ENCODE results near the gene SNTB2.
A peak's percentile ranks its signal among the peaks of the same experiment; 100 is the strongest.

The SNTB2 gene

DNA sequence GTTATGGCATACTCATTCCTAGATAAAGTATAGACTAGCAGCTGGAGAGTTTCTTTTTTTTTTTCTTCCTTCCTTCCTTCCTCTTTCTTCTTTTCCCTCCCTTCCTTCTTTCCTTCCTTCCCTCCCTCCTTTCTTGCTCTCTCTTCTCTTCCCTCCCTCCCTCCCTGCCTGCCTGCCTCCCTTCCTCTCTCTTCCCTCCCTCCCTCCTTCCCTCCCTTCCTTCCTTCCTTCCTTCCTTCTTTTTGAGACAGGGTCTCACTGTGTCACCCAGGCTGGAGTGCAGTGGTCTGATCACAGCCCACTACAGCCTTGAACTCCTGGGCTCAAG lies 7.0 kb upstream of the SNTB2 start:
- no peak for DNase-seq (ENCODE audit: low read depth)

DNA sequence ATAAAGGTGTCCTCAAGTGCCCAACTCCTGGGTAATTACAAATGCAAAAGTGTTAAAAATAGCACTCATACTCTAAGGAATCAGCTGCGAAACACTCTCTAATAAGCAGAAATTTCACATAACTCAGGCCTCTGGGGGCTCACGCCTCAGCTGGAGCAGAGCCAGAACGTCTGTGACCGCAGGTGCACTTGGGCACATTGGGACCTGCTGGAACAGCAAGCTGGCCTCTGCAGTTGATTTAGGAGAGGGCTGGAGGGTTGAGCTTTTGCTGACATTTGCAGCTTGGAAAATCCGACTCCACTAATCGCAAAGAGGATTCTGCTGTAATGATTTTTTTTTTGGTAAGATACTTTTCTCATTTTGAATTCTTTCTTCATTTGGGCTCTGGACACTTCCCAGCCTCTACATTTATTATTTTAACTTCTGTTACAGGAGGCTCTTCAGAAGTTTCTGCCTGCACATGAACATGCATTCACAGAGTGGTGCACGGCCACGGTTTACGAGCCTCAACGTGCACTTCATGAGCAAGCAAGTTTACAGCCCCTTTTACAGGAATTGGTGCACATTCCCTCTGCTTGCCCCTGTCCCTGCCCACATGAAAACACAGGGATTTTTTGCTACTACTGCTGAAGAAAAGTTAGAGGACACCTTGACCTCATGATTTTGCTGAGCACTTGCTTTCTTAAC lies 4.1 kb upstream of the SNTB2 start:
- peak; percentile 16 for DNase-seq (ENCODE audit: low read depth)

DNA sequence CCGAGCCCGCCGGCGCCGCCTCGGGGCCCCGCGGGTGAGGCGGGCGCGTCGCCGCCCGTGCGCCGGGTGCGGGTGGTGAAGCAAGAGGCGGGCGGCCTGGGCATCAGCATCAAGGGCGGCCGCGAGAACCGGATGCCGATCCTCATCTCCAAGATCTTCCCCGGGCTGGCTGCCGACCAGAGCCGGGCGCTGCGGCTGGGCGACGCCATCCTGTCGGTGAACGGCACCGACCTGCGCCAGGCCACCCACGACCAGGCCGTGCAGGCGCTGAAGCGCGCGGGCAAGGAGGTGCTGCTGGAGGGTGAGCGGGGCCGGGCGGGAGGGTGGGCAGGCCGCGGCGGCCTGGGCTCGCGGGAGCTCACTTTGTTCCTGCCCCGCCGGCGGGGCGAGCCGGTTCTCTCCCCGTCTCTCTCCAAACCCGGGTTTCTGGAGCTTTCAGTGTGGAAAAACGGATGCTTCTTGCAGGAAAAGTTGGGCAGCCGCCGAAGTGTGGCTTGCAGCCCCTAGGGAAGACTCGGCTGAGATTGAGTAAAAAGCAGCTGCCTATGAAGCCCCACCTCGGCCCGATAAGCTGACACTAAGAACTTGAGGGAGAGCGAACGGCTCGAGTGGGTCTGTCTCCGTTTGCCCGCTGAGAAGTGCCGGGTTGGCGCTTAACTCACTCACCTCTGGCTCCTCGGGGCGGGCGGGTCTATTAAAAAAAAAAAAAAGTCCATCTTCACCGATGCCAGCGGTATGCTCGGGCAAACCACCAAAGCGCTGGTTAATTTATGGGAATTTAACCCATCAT lies 677 bp downstream of the SNTB2 start:
- DNase-seq (ENCODE audit: low read depth): peak; percentile 56

DNA sequence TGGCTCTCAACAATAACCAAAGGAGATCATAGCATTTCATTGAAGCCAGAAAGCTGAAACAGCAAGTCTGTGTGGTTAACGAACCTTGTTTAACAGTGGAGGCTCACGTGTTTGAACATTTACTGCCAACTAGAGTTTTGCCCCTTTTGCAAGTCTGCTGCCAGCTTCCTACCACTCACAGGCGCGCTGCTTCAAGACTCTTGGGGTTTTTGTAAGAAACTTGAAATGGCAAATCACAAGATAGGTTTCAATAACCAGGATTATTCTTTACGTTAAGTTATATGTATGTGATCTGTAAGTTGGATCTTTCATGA lies 1.2 kb downstream of the SNTB2 start:
- peak; percentile 53 for DNase-seq (ENCODE audit: low read depth)

DNA sequence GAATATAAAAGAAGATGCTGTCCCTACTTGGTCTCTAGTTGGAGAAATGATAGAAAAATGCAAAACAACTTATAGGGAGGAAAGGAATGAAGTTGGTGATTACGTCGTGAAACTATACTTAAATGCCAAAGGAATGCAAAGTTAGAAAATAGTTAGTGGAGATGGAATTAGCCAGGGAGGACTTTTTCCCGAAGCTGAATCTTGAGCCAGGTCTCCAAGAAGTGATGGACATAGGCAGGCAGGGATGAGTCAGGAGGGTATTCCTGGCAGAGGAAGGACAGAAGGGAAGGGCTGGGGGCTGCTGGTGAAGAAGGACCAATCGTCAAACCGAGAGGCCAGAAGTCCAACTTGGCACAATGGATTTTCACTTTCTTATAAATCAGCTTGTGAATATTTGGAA lies 1.8 kb downstream of the SNTB2 start:
- DNase-seq (ENCODE audit: low read depth): peak; percentile 77

DNA sequence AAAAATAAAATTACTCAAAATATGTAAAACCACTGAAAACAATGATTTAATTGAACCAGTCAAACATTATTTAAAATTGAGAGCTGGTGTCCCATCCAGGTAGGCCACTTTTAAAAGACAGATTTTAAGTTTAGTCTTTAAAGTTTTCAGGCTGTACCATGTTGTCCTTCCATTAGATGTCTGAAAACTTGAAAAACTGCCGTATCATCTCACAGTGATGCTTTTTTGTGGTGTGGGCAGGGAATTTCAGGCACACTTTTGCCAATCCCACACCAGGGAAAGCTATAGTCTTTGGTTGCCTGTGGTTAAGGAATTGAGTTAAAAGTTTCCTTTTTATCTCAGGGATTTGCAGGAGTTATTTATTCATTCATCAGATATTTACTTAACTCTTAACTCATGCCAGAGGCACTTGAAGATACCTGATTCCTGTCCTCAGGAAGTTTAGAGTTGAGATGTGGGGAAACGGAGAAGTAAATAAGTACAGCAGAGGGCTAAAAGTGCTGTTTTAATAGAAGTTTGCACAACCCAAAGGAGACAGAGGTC lies 3.2 kb downstream of the SNTB2 start:
- DNase-seq (ENCODE audit: low read depth): peak; percentile 13

DNA sequence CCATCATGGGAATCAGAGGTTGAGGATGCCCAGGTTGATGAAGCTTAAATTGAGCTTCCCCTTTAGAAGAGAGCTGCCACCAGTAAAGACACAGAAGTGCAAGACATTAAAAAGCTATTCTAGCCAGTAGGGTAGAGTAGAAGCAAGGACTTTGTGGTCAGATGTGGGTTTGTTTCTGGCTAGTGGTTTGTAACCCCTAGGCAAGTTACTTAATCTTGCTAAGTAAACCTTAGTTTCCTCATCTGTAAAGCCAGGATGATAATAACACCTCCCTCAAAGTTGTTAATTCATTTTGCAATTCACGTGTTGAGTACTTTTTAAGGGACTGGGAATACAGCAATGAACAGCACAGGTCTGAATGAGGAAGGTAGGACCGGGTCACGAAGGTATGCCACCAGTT lies 3.6 kb downstream of the SNTB2 start:
- DNase-seq (ENCODE audit: low read depth): peak; percentile 30

DNA sequence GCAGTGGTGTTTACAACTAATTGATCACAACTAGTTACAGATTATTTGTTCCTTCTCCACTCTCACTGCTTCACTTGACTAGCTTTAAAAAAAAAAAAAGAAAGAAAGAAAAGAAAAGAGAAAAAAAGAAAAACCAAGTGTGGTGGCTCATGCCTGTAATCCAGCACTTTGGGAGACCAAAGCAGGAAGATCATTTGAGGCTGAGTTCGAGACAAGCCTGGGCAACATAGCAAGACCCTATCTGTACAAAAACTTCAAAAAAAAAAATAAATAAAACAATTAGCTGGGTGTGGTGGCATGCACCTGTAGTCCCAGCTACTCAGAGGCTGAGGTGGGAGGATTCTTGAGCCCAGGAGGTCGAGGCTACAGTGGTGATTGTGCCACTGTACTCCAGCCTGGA lies 4.2 kb downstream of the SNTB2 start:
- no peak for DNase-seq (ENCODE audit: low read depth)

DNA sequence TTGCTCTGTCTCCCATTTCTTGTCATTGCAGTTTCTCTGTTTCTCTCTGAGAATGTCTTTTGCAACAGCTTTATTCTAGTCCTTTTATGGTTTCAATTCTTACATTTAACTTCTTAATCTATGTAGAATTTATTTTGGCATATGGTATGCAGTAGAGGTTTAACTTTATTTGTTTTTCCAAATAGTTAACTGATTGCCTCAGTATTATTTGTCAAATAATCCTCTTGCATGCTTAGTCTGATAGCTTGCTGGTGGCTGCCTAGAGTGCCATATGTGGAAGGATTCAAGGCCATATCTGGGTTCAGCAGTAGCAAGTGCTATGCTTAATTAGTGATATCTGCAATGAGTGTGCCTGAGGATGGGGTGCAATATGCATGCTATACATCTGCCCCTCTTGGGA lies 6.9 kb downstream of the SNTB2 start:
- peak; percentile 76 for DNase-seq (ENCODE audit: low read depth)

DNA sequence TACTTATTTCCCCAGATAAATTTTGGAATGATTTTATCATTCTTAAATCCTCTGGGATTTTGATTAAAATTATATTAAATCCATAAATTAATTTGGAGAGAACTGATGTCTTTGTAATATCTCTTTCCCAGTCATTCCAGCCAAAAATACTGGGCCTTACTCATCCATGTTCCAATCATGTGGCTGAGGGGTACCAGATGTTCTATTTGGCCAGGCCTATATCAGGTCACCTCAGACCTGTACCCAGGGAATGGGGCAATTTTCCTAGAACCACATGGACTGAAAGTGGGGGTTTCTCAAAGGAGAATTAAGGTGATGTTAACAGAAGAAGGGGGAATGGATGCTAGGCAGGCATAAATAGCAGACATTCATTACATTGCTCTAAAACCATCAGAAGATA lies 7.5 kb downstream of the SNTB2 start:
- no peak for DNase-seq (ENCODE audit: low read depth)

DNA sequence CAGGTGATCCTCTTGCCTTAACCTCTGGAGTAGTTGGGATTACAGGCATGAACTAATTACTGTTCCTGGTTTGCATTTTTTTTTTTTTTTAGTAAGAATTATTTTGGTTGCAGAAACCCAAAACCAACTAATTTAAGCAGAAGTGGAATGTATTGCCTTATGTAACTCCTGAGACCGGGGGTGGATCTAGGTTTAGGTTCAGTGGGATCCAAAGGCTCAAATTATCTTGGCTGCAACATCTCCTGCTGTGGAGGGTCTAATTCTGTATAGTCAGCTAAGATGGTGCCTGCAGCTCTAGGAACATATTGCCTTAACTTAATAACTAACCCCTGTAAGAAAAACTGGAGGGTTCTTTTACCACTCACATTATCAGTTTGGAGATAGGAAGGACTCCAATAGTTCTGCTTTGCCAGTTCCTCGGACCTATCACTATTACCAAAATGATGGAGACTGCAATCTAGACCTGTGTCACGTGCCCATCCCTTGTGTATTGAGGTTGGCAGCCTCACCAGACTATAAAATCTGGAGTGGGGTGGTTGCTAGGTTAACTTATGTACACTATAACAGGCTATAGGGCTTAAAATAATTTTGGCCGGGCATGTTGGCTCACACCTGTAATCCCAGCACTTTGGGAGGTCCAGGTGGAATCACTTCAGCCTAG lies 8.5 kb downstream of the SNTB2 start:
- DNase-seq (ENCODE audit: low read depth): peak; percentile 12

DNA sequence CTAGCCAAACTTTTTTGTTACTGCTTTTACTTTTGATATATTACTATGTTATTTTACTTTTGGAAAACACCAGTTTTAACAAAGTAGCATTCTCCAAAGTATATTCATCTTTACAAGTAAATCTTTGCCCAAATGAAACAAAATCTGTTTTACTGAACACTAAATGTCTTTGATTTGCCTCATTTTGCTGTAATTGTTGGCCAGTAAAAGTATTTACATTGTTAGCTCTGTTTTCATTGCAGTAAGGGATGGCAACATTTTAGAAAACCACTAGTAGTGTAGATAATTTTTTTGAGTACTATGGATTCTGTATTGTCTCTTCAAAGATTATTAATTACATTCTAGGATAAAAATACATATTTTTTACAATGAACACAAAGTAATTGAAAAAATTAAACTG lies 10.6 kb downstream of the SNTB2 start:
- DNase-seq (ENCODE audit: low read depth): no peak

DNA sequence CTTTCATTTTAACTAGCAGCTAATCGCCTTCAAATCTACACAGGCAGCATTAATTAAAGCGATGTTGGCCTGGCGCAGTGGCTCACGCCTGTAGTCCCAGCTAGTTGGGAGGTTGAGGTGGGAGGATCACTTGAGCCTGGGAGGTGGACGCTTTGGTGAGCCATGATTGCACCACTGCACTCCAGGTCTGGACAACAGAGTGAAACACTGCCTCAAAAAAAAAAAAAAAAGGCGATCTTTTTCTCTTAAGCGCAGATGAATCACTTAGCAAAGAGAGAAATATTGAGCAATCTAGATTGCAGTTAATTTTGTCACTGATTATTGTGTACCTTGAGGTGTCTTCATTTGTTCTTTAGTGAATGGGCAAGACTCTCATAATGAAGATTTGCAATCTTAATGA lies 12.4 kb downstream of the SNTB2 start:
- peak; percentile 54 for DNase-seq (ENCODE audit: low read depth)

DNA sequence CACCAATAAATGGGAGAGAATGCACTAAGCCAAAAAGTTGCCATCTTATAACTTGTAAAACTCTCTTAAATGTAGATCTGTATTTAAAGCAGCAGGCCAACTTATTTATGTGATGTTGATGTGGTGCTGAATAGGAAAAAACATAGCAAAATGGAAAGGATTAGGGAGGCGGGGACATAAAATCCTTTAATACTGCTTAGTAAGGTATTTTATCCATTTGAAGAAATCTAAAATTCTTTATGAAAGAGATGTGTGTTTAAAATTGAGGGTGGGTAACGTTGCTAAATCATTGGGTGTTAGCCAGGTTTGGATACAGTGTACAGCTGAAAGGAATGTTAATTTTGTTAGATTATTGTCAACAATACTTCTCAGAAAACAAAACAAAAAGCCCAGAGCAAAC lies 14.3 kb downstream of the SNTB2 start:
- DNase-seq (ENCODE audit: low read depth): no peak

DNA sequence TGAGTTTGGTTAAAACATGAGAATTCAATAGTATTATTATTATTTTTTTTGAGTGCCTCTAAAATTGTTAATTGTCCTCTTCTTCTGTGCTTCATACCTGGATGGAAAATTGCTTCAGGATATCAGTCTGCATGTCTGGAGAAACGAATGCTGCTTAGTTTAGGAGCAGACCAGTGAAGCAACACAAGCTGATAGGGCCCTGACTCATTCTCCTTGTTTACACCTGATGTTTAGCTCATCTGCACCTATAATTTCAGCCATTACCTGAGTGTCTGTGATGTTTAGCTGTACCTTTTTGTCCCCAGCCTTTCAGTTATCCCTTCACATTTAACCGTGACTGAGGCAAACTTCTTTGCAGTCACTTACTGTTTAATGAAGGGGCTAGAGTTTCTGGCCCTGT lies 14.8 kb downstream of the SNTB2 start:
- no peak for DNase-seq (ENCODE audit: low read depth)

DNA sequence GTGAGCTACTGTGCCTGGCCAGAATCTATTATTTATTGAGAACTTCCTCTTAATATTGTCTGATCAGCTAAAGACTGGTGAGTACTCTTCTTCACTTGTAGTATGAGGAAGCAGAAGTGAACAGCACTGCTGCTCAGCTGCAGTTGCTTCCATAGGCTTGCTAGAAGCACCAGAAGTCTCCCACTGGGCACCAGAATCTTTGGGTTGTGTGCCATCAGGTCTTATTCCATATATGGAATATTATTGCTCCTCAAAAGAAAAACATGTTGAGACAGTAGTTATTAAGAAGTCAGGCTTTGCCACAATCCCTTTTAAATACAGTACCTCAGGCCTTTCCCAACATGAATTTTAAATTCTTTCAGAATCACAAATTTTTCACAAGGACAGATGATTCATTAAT lies 17.2 kb downstream of the SNTB2 start:
- peak; percentile 60 for DNase-seq (ENCODE audit: low read depth)

DNA sequence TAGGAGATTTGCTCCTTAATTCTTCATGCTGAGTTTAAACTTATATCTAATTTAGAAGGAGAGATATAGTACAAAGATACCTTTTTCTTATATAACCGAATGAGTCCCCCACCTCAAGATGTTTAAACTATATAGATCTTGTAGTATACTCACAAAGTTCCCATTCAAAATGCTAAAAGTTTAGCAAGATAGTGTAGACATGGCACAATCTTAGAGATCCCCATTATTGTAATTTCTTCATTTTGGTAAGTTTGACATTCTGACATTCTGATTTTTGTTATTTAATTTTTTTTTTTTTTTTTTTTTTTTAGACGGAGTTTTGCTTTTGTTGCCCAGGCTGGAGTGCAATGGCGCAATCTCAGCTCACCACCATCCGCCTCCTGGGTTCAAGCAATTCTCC lies 22.8 kb downstream of the SNTB2 start:
- no peak for DNase-seq (ENCODE audit: low read depth)

DNA sequence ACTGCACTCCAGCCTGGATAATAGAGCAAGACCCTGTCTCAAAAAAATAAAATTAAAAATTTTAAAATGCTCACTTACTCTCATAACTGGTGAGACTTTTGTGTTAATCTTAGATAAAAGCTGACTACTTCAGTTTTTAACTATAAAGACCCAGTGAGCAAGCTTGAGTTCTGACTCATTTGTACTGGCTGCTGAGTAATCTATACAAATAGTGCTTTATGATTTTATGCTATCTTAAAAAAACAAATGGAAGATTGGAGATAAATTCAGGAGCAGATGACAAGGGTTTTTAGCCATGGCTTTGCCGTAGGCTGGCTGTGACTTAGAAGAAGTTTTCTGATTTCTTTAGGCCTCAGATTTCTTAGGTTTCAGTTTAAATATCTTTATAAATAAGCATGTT lies 30.5 kb downstream of the SNTB2 start:
- DNase-seq (ENCODE audit: low read depth): peak; percentile 77

DNA sequence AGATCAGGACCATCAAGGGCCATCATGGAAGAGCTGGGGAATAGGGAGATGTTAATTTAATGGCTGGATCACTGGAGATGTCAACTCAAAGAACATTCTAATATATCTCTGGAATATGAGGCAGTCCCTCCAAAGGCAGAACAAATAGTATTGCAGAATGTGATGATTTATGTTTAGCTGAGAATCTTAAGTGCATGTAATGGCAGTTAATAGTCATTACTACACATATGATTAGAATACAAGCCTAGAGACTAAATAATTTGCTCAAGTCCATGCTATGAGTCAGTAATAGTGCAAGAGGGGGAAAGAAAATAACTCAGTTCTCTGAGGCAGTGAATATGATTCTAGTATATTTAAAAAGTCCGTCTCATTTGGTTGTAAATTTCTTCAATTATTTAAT lies 32.3 kb downstream of the SNTB2 start:
- no peak for DNase-seq (ENCODE audit: low read depth)

DNA sequence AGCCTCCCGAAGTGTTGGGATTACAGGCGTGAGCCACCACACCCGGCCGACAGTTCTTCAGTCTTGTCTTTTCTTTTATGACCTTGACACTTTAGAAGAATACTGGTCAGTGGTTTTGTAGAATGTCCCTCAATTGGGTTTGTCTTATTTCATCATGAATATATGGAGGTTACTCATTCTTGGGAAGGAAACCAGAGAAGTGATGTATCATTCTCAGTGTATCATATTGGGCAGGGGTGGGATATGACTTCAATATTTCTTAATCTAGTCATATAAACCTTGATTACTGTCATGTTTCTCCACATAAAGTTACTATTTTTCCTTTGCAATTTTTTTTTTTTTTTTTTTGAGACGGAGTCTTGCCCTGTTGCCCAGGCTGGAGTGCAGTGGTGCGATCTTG lies 36.9 kb downstream of the SNTB2 start:
- DNase-seq (ENCODE audit: low read depth): peak; percentile 51

DNA sequence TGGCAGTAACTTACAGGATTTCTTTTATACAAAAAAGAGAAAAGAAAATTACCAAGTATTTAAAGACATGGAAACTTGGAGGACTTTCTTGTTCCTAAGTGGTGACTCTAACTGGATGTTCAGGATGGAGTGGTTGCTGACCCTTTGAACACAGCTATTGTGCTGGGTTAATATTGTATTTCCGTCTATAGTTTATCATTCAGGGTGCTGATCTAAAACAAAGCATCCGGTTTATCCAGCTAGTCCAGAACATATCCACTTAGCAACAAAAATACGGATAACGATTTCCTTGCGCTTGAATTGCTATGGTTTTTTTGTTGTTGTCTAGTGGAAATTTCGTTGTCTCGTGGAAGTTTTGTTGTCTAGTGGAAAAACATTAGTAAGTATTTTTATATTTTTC lies 38.2 kb downstream of the SNTB2 start:
- DNase-seq (ENCODE audit: low read depth): no peak

DNA sequence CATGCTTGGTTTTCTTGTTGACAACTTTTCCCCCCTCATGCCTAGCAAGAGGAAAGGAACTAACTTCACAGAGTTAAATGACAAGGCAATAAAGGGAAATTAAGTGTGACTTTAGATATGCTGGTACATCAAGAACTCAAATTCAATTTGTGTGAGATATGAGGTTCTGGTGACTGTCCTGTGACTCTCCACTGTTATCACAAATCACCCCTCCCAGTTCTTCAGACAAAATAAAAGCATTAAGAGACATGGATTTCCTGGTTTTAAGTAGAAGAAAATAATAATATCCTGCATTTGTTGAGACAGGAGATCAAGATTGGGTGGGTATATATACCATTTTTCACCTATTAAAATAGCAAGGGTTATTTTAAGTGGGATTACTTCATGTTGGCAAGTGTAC lies 46.2 kb downstream of the SNTB2 start:
- no peak for DNase-seq (ENCODE audit: low read depth)

DNA sequence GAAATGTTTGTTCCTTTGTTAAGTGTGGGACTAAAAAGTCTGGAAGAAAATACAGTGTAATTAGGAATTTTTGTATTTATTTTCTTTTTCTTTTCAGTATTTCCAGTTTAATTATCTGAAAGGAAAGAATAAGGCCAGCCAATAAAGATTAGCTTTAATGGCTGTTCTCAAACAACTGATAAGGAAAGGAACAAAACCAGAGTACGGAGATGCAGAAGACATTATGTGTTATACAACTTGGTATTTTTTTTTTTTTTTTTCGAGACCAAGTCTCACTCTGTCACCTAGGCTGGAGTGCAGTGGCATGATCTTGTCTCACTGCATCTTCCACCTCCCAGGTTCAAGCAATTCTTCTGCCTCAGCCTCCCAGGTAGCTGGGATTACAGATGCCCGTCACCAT lies 47.5 kb downstream of the SNTB2 start:
- DNase-seq (ENCODE audit: low read depth): no peak
